GM08714 (cell line): ENCODE data around the gene GPATCH3.

Experiments
- H3K4me3 ChIP-seq: fragments of 200-500 bp; sonication (Bioruptor generic); 2 replicates; pipeline ENCODE4 v1.5.1; 2014; ENCODE audit warnings: mild to moderate bottlenecking, low read length, inconsistent platforms
- ZNF274 ChIP-seq: IDR thresholded peaks from 2 replicates; pipeline ENCODE4 v1.6.1; 2012; ENCODE audit warnings: mild to moderate bottlenecking, low read depth, low read length

The GPATCH3 gene

GRCh38 chr1:26922901-26923300 is 22.6 kb upstream of the GPATCH3 start:
- TF ChIP-seq ZNF274 = no peak
- peak overlapping the region; percentile 99 for H3K4me3 ChIP-seq

- no peak for TF ChIP-seq ZNF274
- peak overlapping the region; percentile 99 for H3K4me3 ChIP-seq
Measured at GRCh38 chr1:26922431-26922729, 22.1 kb upstream of the GPATCH3 start.

- no peak for TF ChIP-seq ZNF274
Measured at GRCh38 chr1:26921540-26922430, 21.5 kb upstream of the GPATCH3 start, which contains the start of gene NUDC. Gene NUDC (plus strand): TSS chr1:26921743. CDS start chr1:26921849, 106 bp downstream.

GRCh38 chr1:26921126-26921539 is 20.9 kb upstream of the GPATCH3 start:
- TF ChIP-seq ZNF274 = no peak
- peak overlapping the region; percentile 37; the same call in 1 of the 2 replicates for H3K4me3 ChIP-seq

More at GRCh38 chr1:26921540-26922430, 21.5 kb upstream of the GPATCH3 start, which contains the start of gene NUDC:
- H3K4me3 ChIP-seq = peak within 1 kb of the TSS; percentile 99

GRCh38 chr1:26915204-26915842 is 15.1 kb upstream of the GPATCH3 start:
- no peak overlapping the region for H3K4me3 ChIP-seq
- no peak for TF ChIP-seq ZNF274

GRCh38 chr1:26913754-26914619 is 13.7 kb upstream of the GPATCH3 start, which contains the start of gene NR0B2:
Gene NR0B2 (minus strand): TSS chr1:26913975. CDS start chr1:26913940, 35 bp downstream.
- no peak for TF ChIP-seq ZNF274
- no peak within 1 kb of the TSS for H3K4me3 ChIP-seq

GRCh38 chr1:26913389-26913753 is 13.1 kb upstream of the GPATCH3 start:
- H3K4me3 ChIP-seq = no peak overlapping the region
- TF ChIP-seq ZNF274 = no peak

- H3K4me3 ChIP-seq = no peak overlapping the region
- TF ChIP-seq ZNF274 = no peak
Measured at GRCh38 chr1:26912147-26912490, 11.9 kb upstream of the GPATCH3 start.

- TF ChIP-seq ZNF274 = no peak
Measured at GRCh38 chr1:26911399-26912146, 11.3 kb upstream of the GPATCH3 start.

GRCh38 chr1:26910343-26911160 is 10.3 kb upstream of the GPATCH3 start:
- no peak overlapping the region for H3K4me3 ChIP-seq
- no peak for TF ChIP-seq ZNF274

More at GRCh38 chr1:26911399-26912146, 11.3 kb upstream of the GPATCH3 start:
- no peak overlapping the region for H3K4me3 ChIP-seq

- TF ChIP-seq ZNF274 = no peak
- no peak overlapping the region for H3K4me3 ChIP-seq
Measured at GRCh38 chr1:26909951-26910342, 9.7 kb upstream of the GPATCH3 start.

GRCh38 chr1:26907071-26907917 is 7.0 kb upstream of the GPATCH3 start:
- TF ChIP-seq ZNF274 = no peak
- H3K4me3 ChIP-seq = no peak overlapping the region
